ENCODE measurements around the gene HLA-DMA.

DNA sequence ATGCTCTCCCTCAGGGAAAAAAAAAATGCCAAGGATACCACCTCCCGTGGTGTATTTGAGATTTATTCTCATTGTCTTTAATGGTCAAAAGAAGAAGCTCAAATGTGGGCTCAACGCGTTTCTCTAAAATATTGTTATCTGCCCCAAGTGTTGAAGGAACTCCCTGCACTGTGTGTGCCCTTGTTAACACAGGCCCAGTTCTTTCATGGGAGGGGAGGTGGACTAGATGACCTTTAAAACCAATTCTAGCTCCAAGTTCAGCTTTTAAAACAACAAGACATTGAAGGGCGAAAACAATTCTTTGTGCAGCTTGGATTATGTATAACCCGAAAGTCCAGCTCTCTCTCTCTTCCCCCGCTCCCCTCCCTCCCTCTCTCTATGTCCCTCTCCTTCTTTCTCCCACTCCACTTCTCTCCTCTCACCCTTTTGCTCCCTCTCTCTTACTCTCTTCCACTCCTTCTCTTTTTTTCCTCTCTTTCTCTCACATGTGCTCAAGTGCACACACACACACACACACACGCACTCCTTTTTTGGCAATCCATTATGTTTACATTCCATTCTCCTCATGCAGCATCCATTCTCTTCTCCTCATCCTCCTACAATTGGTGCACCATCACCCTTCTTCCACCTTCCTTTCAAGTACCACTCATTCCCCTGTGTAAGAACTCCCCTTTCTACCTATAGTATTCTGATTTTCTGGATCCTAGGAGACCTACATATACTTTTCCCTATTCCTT, 20.6 kb downstream of the HLA-DMA start:
- TF ChIP-seq POLR2A (IDR thresholded peaks at IDR 0.05): no peak
- no peak for TF ChIP-seq CTCF (IDR thresholded peaks at IDR 0.05)

All from body of pancreas (tissue), 4 donors.